CD4-positive, alpha-beta T cell treated with Interleukin-10 for 1 hour (primary cell): ENCODE data around the gene ABL1.

Experiments
- DNase-seq: peaks from one replicate; pipeline ENCODE4 v3.0.0-alpha.2; 2020

Gene ABL1

DNA sequence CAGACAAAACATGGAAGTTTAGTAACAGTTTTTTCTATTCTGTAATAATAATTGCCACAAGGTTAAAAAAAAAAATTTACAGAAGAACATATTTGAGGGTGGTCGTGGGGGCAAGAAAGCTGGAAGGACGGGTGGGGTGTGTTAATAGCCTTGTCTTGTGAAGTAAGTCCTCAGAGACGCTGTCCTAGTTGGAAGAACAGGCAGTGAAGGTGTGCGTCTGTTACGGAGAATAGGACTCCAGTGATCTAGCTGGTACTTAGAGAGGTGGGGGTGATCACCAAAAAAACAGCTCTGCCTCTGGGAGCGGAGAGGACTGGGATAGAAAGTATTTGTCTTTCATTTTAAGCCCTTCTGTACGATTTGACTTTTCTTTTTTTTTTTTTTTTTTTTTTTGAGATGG lies 17.7 kb downstream of the ABL1 start:
- no peak for DNase-seq

DNA sequence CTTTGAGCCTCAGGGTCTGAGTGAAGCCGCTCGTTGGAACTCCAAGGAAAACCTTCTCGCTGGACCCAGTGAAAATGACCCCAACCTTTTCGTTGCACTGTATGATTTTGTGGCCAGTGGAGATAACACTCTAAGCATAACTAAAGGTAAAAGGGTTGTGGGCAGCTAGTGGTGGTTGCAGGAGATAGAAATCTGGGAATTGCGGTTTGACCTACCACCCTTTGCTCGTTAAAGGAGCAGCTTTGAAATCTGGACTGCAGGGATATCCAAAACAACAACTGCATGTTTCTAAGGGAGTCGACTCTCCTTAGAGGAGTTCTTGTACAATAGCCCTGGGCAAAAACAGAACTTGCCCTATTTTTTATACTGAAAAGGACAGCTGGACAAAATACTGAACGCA lies 19.0 kb downstream of the ABL1 start:
- no peak for DNase-seq

DNA sequence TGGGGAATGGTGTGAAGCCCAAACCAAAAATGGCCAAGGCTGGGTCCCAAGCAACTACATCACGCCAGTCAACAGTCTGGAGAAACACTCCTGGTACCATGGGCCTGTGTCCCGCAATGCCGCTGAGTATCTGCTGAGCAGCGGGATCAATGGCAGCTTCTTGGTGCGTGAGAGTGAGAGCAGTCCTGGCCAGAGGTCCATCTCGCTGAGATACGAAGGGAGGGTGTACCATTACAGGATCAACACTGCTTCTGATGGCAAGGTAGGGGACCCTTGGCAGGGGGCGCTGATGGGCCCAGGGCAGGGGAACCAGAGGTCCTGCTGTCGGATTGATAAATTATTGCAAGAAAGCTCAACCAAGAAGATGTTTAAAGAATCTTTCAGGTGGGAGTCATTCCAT lies 19.8 kb downstream of the ABL1 start:
- no peak for DNase-seq

DNA sequence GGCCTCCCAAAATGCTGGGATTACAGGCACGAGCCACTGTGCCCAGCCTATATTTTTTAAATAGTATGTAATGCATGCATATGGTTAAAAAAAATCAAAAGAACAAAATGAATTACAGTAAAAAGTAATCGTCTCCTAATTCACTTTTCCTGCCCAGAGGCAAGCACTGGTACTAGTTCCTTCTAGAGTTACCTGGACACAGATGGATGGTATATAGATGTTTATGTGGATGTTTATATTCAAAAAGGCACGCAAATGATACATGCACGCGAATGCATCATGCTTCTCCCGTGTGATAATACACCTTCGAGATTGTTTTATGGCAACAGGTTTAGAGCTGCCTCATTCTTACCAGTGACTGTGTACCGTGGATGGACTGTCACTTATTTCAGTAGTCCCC lies 21.4 kb downstream of the ABL1 start:
- DNase-seq, result no peak

- no peak for DNase-seq
These were observed 23.0 kb downstream of the ABL1 start for GRCh38 chr9:130857864-130858738.

DNA sequence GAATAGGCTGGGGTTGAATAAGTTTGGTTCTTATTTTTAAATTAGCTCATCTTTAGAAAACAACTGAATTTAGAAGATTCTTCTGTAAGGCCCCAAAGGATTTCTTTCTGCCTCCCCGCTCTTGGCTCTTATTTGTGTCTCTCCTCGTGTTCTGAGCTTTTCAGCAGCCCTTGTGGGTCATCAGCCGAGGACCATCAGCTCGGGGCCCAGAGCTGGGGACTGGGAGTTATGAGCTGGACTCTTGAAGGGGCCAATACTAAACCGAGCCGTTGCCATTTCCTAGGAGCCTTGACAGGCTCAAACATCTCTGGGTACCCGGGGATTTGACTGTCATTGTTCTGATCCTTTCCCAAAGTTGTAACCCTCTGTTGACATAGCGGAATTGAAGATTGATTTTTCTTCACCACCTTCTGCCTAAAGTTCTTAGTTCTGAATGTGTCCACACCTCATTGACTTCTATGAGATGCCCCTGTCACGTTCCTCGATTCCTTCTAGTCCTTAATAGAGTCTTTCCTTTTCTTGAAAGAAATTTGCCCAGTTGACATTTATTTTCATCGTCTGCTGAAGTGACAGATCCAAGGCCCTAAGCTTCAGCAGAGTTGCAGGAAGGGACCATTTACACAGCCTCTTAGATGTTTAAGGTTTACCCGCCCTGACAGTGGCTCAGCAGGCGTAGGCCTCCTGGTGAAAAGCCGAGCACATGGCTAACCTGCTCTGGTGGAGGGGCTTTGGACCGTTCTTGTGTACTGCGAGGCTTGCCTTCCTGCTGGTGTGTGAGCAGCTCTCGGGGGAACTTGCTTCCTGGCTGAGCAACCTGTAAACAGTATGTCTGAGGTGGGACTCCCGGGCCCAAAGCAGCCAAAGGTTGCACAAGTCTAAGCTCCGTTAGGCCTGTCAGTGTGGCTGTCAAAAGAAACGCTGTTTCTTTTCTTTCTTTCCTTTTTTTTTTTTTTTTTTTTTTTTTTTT lies 24.0 kb downstream of the ABL1 start:
- DNase-seq, result no peak

DNA sequence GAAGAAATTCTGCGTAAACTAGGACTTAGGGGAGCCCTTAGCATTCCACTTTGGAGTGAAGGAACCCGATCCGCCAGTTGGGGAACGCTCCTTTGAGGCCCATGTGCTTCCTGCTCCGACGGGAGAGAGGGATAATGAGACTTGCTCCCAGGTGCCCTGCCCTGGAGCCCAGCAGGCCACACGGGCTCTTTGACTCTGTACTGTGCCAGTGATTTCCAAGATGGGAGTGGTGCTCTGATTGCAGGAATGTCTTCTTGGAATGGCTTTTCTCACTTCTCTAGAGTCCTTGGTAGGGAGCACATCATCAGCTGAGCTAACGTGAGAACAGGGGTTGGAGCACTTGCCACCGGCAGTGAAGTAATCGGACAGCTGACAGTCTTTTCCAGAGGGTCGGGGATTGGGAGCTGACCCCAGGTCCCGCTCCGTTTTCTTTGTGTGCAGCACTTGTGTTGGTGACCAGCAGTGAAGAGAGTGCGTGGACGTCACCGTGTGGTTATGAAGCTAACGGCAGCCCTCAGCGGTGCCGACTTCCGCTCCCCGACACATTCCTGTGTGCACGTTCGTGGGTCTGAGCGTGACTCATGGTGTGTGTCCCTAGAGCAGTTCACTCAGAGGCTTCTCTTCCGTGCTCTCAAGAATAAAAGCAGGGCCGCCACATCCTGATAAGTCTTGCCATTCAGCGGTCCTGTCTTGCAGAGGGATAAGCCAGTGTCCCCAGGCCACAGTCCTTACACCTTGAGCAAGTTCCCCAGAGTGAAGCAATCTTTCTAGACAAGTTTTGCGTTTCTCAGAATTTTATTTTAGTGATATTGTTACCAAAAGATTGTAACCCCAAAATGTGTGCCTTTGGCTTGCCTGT lies 25.6 kb downstream of the ABL1 start:
- DNase-seq, result no peak

DNA sequence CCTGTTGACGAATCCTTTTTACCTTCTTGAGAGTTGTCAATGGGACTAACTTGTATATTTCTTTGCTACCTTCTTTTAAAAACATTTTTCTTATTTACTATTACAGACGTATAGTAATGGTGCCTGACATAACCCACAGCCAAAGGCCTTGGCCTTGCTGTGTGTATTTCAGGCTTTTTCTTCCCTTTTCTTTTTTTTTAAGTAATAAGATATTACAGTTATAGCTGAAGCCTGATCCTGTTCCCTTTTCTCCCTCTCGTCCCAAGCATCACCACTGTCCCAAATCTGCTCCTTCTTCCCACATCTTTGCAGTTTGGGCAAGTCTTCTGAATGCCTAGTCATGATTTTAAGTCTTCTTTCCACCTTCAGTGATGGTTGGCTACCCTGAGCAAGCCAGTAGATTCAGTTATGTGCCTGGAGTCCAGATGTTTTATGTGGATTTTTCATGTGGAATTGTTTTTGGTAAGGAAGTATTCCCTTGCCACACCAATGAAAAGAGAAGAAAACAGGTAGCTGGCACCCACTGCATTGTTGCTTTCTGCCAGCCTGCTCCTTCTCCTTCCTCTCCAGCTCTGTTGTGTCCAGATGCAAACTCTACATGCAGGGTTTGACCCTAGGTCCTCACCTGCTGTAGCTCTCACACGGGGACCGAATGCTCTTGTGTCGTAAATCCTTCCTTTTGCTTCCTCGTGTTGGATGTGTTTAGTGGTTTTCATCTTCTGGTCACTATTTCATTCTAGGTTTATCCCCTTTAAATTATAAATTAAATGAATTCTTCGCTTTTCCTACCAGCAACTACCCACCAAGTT lies 26.5 kb downstream of the ABL1 start:
- DNase-seq, result no peak

DNA sequence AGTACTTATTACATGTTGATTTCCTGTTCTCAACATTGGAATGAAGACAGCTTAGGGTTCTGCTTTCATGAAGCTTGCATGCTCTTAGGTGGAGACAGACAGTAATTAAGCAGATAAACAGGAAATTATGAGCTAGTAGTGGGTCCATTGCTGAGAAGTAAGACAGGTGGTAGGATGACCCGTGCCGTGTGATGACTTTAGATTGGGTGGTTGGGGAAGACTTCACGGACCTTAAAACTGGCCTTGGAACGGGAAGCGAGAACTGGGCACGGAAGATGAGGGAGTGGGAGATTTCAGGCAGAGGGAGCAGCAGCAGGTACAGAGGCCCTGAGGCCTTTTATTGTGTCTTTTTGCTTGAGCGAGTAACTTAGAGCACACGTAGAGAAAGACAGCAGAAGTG lies 27.2 kb downstream of the ABL1 start:
- DNase-seq, result no peak

GRCh38 chr9:130862747-130863146 lies 27.7 kb downstream of the ABL1 start:
- DNase-seq, result no peak

- DNase-seq, result no peak
These were observed 29.5 kb downstream of the ABL1 start for GRCh38 chr9:130864541-130864940.

- no peak for DNase-seq
These were observed 30.9 kb downstream of the ABL1 start for GRCh38 chr9:130865921-130866320.

DNA sequence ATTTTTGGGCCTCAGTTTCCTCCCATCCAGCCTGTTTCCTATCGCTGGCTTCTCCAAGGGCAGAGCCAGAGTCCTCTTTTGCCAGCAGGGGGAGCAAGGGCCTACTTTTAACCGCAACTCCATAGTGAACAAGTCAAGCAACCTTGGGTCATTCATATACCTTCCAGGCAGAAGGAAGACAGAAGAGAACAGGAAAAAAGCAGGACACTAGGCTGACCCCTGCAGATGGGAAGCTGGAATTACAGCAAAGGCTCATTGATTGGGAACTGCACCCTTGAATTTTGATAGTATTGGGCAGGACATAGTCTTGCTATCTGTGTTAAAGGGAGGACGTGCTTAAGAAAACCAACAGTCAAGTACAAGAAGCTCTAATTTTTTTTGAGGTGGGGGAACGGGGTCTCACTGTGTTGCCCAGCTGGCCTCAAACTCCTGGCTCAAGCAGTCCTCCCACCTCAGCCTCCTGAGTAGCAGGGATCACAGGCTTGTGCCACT lies 31.5 kb downstream of the ABL1 start:
- peak; percentile 52 for DNase-seq

DNA sequence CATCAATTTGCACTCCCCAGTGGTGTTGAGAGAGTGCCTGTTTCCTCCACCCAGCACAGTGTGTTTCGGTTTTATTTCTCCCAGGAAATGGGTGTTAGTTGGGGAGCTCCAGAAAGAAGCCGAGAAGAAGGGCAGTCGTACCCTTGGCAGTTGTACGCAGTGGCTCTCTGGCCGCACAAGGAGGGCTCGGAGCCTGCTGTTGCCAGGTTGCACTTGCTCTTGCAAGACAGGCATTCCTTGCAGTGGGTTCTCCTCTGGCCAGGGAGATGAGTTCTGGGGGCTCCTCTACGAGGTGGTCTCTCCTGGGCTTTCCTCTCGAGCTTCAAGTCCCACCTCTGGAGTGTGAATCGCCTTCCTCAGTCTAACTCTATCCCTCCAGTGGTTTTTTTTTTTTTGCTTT lies 32.5 kb downstream of the ABL1 start:
- DNase-seq, result no peak

- DNase-seq, result no peak
These were observed 33.2 kb downstream of the ABL1 start for GRCh38 chr9:130868230-130868629.

DNA sequence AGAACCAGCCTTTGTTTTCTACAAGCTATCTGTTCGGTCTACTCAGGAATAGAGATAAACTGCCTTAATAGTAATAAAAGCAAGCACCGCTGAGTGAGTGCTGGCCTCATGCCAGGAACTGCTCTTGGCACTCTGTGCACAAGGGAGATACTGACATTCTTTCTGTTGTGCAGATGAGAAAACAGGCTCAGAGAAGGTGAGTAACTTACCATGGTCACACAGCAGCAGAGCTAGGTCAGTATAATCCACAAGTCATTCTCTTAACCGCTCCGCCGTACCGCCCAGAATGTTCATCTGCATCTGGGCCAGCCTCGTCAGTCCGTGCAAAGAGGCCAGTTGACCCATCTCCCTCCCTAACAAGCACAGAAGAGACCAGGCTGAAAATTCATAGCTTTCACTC lies 34.2 kb downstream of the ABL1 start:
- DNase-seq, result no peak

GRCh38 chr9:130870491-130871381 lies 35.7 kb downstream of the ABL1 start:
- no peak for DNase-seq

DNA sequence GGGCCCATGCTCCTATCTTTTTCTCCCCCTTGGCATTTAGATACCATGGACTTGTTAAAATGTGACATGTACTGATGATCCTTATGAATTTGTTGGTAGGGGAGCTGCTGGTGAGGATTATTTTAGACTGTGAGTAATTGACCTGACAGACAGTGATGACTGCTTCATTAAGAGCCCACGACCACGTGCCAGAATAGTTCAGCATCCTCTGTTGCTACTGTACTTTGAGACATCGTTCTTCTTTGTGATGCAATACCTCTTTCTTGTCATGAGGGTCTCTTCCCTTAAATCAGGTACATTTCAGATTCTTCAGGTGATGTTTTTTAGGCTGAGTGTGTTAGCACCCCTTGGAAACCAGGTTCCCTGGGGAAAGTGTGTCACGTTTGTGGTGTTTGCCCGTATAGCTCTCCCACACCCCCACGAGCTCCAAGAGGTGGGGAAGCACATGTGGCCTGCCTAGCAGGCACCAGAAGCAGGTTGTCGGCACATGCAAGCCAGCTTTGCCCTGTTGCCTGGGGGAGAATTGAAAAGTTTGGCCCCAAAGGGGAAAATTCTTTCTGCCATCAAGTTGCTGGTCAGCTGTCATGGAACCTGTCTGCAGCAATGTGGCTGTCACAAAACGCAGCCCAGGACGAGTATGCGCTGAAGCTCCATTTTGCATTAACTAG lies 36.5 kb downstream of the ABL1 start:
- no peak for DNase-seq

- DNase-seq, result no peak
These were observed 37.0 kb downstream of the ABL1 start for GRCh38 chr9:130872093-130872492.

DNA sequence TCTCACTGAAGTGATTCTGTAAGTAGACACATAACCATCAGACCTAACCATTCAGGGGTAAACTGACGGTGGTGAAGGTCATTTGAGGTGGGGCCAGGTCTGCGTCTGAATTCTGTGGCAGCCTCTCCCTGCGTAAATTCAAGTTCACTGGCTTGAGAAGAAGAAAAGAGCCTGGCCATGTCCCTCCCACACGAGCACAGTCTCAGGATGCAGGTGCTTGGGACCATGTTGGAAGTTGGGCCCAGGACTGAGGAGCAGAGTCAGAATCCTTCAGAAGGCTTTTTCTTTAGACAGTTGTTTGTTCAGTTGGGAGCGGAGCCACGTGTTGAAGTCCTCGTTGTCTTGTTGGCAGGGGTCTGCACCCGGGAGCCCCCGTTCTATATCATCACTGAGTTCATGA lies 37.5 kb downstream of the ABL1 start:
- DNase-seq, result no peak
